Stimulated activated CD4-positive, alpha-beta T cell treated with anti-CD3 and anti-CD28 coated beads, Interleukin-12 subunit alpha, Interleukin-12 subunit beta, amount 100 ng/mL, for 24 hours (primary cell): ENCODE measurements around the gene DGCR6L.
A peak's percentile ranks its signal among the peaks of the same experiment; 100 is the strongest.
"Not testable (repeated sequence)": the region's sequence is repeated elsewhere in the genome, so short reads cannot be mapped to it uniquely, and the experiment has no call there.

Experiments
- DNase-seq, 2 experiments: peaks; one replicate each; pipeline ENCODE4 v3.0.0-alpha.2; 2020; ENCODE audit warnings: low read depth in 2 of 2

The DGCR6L gene

DNA sequence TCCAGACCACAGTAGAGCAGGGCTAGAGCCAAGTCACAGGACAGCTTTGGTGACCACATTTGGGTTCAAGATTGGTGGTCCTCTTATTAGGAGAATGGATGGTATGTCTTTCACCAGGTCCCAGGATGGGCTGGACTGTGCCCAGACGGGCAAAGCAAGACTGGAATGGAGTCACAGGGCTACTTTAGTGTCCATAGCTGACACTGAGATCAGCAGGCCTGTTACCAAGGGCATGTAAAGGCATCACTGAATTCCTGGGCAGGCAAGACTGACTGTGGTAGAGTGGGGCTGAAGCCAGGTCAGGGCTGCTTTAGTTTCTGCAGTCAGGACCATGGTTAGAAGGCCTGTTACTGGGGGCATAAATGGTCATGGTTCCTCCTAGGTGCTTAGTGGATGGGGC lies 6.1 kb upstream of the DGCR6L start:
- DNase-seq: not testable (repeated sequence)

GRCh38 chr22:20324139-20324516 lies 4.3 kb upstream of the DGCR6L start:
- peak in 1 of 2 experiments; percentile 20 for DNase-seq

GRCh38 chr22:20321552-20322211 lies 1.8 kb upstream of the DGCR6L start:
- not testable (repeated sequence) for DNase-seq

- not testable (repeated sequence) for DNase-seq
These were observed 1.0 kb upstream of the DGCR6L start for GRCh38 chr22:20320659-20321551.

DNA sequence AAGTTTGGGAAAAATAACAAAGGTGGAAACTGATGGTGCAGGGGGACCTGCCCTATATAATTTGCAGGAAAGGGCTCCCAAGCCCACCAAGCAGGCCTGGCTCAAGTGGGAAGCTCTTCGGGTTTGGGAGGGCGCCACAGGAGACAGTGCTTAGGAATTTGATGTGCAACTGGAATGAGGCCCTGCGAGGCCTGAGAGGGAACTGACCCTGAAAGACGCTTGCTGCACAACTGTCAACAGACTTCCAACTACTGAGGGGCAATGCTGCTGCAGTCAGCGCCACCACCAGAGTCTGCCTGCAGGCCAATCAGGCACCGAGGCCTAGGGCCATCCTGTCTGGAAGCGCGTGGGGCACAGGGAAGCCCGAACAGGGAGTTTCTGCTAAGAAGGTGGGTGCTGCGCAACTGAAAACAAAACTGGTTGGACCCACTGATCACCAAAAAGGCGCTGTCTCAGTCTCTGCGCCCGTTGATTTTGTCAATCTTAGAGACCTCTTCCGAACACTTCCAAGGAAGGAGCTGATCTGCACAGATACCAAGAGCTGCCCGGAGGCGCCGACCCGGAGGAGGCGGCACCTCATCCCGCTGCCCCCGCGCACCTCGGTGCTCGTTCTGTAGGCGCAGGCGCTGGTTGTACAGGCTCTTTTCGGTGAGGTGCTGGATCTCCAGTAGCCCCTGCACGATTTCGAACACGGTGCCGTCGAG lies 667 bp downstream of the DGCR6L start:
- DNase-seq: peak in 1 of 2 experiments; percentile 14

DNA sequence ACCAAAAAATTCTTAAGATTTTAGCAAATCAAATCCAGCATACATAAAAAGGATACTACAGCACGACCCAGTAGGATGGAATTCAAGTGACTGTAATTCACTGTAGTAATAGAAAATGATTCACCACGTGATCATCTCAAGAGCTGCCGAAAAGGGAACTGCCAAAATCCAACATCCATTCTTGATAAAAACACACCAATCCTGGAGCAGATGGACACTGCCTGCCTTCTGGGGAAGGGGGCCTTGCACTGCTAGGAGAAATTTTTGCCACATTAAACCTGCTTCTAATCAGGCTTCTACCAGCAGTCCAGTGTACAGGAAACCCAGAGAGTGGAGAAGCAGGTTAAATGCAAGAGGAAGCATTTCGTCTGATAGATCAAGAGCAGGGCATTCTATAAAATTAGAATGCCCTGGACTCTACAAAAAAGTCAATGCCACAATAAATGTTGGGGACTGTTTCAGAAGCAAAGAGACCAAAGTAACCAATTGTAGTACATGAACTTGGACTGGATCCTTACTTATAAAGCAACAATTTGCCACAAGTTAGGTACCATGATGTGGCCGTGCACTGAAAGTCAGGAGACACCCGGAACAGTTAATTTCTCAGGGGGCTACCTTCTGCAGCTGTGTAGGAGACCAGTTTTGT lies 1.7 kb downstream of the DGCR6L start:
- not testable (repeated sequence) for DNase-seq

DNA sequence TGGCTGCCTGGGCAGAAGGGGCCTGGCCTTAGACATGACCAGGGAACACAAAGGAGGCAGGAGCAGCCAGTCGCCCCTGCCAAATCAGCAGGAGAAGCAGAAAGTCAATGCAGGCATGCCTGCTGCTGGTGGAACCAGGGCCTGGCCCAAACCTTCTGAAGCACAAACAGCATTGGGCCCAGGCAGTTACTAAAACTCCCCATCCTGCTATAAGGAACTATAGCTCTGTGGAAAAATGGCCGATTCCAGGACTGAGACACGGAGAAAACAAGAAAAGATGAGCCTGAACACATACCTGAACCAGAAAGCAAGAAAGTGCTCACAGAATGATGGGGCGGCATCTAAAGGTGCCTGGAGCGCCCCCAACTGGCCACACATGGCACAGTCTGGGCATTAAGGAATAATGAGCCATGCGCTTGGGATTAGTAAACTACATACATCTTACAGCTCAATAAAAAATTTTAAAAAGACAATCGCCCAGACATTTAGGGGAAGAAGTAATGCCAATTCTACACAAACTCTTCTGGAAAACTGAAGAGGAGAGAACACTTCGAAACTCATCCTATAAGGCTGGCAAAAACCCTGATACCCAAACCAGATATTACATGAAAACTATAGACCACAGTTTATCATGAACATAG lies 2.3 kb downstream of the DGCR6L start:
- DNase-seq: peak in 1 of 2 experiments; percentile 14

- DNase-seq: no peak
These were observed 2.9 kb downstream of the DGCR6L start for GRCh38 chr22:20316844-20317401.

DNA sequence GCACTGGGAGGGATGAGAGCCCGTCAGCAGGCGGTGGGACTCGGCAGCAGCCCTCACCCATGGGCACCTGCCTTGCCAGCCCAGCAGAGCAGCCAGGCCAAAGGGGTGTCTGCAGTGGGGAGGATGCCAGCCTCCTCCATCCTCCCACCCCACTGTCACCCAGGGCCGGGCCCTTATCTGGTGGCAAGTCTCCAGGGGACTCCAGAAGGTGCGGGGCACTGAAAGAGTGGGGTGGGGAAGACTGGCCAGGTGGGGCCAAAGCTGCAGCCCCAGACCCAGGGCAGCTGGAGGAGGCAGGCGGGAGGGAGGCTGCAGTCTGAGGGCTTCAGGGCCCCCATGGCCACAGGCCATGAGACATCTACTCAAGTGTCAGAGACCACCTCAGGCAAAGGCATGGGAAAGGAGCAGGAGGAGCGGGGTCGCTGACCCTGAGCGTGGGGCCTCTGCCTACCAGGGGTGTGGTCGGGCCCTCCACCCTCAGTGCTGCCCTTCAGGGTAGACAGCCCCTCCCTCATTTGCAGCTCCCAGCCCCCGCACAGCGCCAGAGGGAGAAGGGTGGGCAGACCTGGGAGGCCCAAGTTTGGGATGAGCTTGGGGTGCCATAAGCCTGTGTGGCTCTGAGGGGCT lies 3.5 kb downstream of the DGCR6L start:
- DNase-seq: no peak

DNA sequence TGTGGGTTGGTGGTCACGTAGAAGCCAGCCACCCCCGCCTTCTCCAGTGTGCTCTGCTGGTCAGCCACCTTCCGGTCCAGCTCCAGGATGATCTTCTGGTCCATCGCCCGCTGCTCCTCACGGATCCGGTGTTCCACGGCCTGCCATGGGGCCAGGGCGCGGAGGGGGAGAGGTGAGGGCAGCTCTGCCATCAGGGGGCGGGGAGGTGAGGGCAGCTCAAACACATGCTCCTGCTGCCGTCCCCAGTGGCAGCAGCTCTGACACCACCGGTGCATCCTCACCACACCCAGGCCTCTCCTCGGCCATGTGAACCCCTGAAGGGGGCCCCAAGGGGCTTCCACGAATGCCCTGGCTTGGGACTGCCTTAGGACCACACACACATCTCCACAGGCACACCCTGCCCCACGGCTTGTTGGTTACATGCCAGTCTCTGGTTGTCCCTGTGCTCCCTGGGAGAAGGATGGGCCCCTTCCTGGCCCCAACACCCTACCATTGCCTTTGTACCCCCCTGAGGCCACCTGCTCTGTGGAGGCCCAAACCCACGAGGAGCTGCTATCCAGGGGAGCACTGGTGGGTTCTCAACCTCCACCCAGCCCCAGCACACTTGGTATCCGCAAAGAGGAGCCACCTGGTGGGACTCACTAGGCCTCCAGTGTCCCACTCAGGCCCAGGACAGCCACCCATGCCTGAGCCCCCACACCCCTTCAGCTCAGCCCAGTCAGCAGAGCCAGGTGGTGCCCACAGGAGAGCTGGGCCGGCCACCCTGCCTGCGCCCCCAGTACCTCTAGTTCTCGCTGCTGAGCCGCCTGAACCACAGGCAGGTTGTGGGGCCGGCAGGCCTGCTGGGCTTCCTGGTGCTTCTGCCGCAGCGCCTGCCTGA lies 4.3 kb downstream of the DGCR6L start:
- DNase-seq: no peak

DNA sequence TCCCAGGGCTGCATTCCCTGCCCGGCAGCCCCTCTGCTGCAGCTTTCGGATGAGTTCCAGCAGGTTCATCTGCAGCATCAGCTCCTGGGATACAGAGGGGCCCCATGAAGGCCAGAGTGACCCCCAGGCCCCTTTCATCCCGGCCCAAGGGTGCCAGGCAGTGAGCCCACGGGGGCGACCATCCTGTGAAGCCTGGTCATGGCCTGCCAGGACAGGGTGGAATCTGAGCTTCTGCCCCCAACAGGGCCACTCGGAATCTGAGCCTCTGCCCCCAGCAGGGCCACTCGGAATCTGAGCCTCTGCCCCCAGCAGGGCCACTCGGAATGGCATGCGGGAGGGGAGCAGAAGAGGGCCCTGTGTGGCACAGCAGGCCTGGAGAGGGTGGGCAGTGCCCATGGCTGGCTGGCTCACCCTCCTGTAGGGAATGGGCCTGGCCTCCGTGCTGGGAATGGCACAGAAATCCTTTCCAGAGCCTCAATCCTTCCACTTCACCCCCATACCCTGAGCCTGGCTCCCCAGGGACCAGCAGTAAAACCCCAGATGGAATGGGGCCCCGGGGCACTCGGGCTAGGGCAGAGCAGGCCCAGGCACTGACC lies 5.0 kb downstream of the DGCR6L start:
- not testable (repeated sequence) for DNase-seq

GRCh38 chr22:20314206-20314605 lies 5.7 kb downstream of the DGCR6L start:
- DNase-seq: not testable (repeated sequence)

DNA sequence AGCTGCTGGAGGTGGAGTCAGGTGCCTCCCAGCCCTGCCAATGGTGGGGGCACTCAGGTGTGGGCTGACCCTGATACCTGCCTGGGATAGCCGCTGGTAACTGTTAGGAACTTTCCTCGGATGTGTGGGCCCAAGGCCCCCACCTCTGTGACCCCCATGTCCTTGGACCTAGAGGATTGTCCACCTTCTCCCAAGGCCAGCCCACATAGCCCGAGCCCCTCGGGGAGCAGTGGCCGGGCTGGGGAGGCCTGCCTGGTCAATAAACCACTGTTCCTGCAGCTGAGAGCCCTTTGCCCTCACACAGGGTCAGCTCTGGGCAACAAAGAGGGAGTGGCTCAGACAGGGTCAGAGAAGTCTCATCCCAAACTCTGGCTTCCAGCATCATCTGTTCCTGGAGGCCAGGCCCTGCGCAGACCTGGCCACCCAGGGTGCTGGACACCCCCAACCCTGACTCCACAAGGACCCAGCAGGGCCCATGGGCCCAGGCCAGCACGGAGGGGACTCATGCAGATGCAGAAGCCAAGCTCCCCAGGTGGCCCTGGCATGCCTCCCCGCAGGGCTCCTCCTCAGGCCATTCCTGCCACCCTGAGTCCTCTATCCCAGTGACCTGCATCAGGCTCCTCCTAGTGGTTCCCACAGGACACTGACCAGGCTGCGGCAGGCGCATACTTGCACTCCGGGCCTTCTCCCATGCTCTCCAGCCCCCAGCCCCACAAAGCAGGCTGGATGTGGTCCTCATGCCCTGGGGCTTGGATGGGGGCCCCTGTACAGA lies 6.4 kb downstream of the DGCR6L start:
- DNase-seq: not testable (repeated sequence)

GRCh38 chr22:20312396-20313191 lies 7.3 kb downstream of the DGCR6L start:
- no peak for DNase-seq

GRCh38 chr22:20311249-20312062 lies 8.4 kb downstream of the DGCR6L start:
- DNase-seq: not testable (repeated sequence)

GRCh38 chr22:20310773-20311172 lies 9.1 kb downstream of the DGCR6L start:
- DNase-seq: not testable (repeated sequence)

- not testable (repeated sequence) for DNase-seq
These were observed 9.7 kb downstream of the DGCR6L start for GRCh38 chr22:20310180-20310579.
